ENCODE data around the gene MCCD1. TPM values are rescaled to one million over a fixed set of nuclear protein-coding genes. Genes with fewer than 3 reads are reported as not detected.
"Not testable (repeated sequence)": the region's sequence is repeated elsewhere in the genome, so short reads cannot be mapped to it uniquely, and the experiment has no call there.

The MCCD1 gene
- total RNA-seq, 2 donors from 2014 or later, result not detected

GRCh38 chr6:31497531-31498476 is 31.0 kb upstream of the MCCD1 start, which contains the start of gene MICB:
TSS of gene MICB (plus strand) at chr6:31498145. CDS start at chr6:31498194, 49 bp downstream.
- Mint-ChIP-seq H3K4me1 (peaks cover 26% of the 10 kb centered on the region), H3K36me3 (ENCODE audit: low read depth) (no peaks in the 10 kb centered on the region), H3K27me3 (ENCODE audit: insufficient read depth) (peaks cover 58% of the 10 kb centered on the region), H3K4me3 (peak within 1 kb of the TSS; percentile 69), H3K27ac (peak within 1 kb of the TSS; percentile 68), H3K9me3 (no peaks in the 10 kb centered on the region)
- H3K27ac ChIP-seq (ENCODE audit: low read depth, low read length), result no peak within 1 kb of the TSS
- H3K4me3 ChIP-seq (ENCODE audit: low read length), result peak within 1 kb of the TSS; percentile 81
- peak; percentile 14 for TF ChIP-seq CTCF (conservative IDR thresholded peaks at IDR 0.05)
- peak within 1 kb of the TSS; percentile 30 for H3K9ac ChIP-seq (ENCODE audit: extremely low read depth, low read length, poor library complexity, severe bottlenecking)
- H3K27me3 ChIP-seq (ENCODE audit: control insufficient read depth, insufficient read depth, low read length, poor library complexity, severe bottlenecking), result peaks cover 51% of the 10 kb centered on the region
- no peaks in the 10 kb centered on the region for H3K36me3 ChIP-seq (ENCODE audit: control insufficient read depth, insufficient read depth, low read length)
- 3 to 5% methylated on average over 20 to 64 of the region's 64 CpGs for WGBS, 2 experiments (ENCODE audit: insufficient coverage in 1 of 2, insufficient read length in 1 of 2)
- H3K9me3 ChIP-seq (ENCODE audit: control insufficient read depth, low read length), result no peaks in the 10 kb centered on the region
- peak; percentile 97 for DNase-seq
- H3K4me1 ChIP-seq (ENCODE audit: control insufficient read depth, insufficient read depth, low read length), result no peaks in the 10 kb centered on the region

GRCh38 chr6:31498748-31499147 is 30.0 kb upstream of the MCCD1 start:
- Mint-ChIP-seq H3K4me3 (peak overlapping the region; percentile 69), H3K36me3 (ENCODE audit: low read depth) (no peaks in the 10 kb centered on the region), H3K9me3 (no peaks in the 10 kb centered on the region), H3K4me1 (peaks cover 26% of the 10 kb centered on the region), H3K27me3 (ENCODE audit: insufficient read depth) (peaks cover 56% of the 10 kb centered on the region), H3K27ac (peak overlapping the region; percentile 56)
- H3K36me3 ChIP-seq (ENCODE audit: control insufficient read depth, insufficient read depth, low read length), result no peaks in the 10 kb centered on the region
- no peak for TF ChIP-seq CTCF (conservative IDR thresholded peaks at IDR 0.05)
- peak; percentile 80 for DNase-seq
- H3K4me1 ChIP-seq (ENCODE audit: control insufficient read depth, insufficient read depth, low read length), result no peaks in the 10 kb centered on the region
- WGBS, 2 experiments (ENCODE audit: insufficient coverage in 1 of 2, insufficient read length in 1 of 2), result 10 to 18% methylated on average over 4 to 21 of the region's 21 CpGs
- H3K27ac ChIP-seq (ENCODE audit: low read depth, low read length), result no peak overlapping the region
- peak overlapping the region; percentile 81 for H3K4me3 ChIP-seq (ENCODE audit: low read length)
- no peaks in the 10 kb centered on the region for H3K9me3 ChIP-seq (ENCODE audit: control insufficient read depth, low read length)
- H3K9ac ChIP-seq (ENCODE audit: extremely low read depth, low read length, poor library complexity, severe bottlenecking), result no peak overlapping the region
- H3K27me3 ChIP-seq (ENCODE audit: control insufficient read depth, insufficient read depth, low read length, poor library complexity, severe bottlenecking), result peaks cover 51% of the 10 kb centered on the region

DNA sequence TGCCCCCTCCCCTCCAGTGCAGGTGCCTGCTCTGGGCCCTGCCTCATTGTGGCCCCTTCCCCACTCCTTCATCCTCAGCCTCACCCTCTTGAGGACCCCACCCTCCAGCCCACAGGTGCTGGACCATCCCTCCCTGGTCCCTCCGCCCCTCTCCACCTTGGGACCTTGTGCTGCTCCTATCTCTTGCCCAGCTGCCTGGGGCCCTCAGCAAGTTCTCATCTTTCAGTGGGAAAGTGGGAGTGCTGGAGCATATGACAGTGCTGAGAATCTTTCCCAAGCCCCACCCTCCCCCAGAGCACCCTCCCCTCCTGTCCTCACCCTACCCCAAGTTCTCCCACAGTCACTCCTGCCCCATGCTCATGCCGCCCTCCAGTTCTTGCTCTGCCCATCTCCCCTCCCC is 29.1 kb upstream of the MCCD1 start:
- DNase-seq; H3K36me3 ChIP-seq (ENCODE audit: control insufficient read depth, insufficient read depth, low read length); H3K9me3 Mint-ChIP-seq; H3K4me1 ChIP-seq (ENCODE audit: control insufficient read depth, insufficient read depth, low read length); H3K36me3 Mint-ChIP-seq (ENCODE audit: low read depth); H3K27ac Mint-ChIP-seq; H3K9me3 ChIP-seq (ENCODE audit: control insufficient read depth, low read length); H3K9ac ChIP-seq (ENCODE audit: extremely low read depth, low read length, poor library complexity, severe bottlenecking); H3K27ac ChIP-seq (ENCODE audit: low read depth, low read length): not testable (repeated sequence)
- H3K27me3 ChIP-seq (ENCODE audit: control insufficient read depth, insufficient read depth, low read length, poor library complexity, severe bottlenecking), result peaks cover 43% of the 10 kb centered on the region
- peaks cover 47% of the 10 kb centered on the region for H3K27me3 Mint-ChIP-seq (ENCODE audit: insufficient read depth)
- peaks cover 26% of the 10 kb centered on the region for H3K4me1 Mint-ChIP-seq
- WGBS, 2 experiments (ENCODE audit: insufficient coverage in 1 of 2, insufficient read length in 1 of 2), result no CpG with 5 or more reads among the region's 2 CpGs
- H3K4me3 ChIP-seq (ENCODE audit: low read length), result peak overlapping the region; percentile 81
- H3K4me3 Mint-ChIP-seq, result peak overlapping the region; percentile 69
